Panc1 (cell line): ENCODE data around the gene DLGAP1. TPM values are rescaled to one million over a fixed set of nuclear protein-coding genes. Genes with fewer than 3 reads are reported as not detected.

Experiments used
- ATAC-seq: fragments of 200-7000 bp; cut with Tn5 transposase; 2 replicates; pipeline ENCODE4 v1.9.1; 2020; ENCODE audit warnings: mild to moderate bottlenecking, moderate library complexity
- BruUV-seq: library from RNA; stranded (reverse); fragments of 400-500 nt; replicated peaks from 2 replicates; lab custom pipeline; 2021; lab: Mats Ljungman, UMichigan
- CTCF ChIA-PET: fragments of 300-600 bp; sonication (Branson Sonifier 250); formaldehyde crosslinking; loops from one replicate; lab custom pipeline; 2022; ENCODE audit warnings: antibody characterized with exemption; lab: Charles Lee
- POLR2A ChIA-PET: fragments of 300-600 bp; sonication (Branson Sonifier 250); formaldehyde crosslinking; loops from one replicate; lab custom pipeline; 2022; ENCODE audit warnings: antibody characterized with exemption; lab: Charles Lee
- DNase-seq: peaks from one replicate; pipeline ENCODE4 v3.0.0-alpha.2; 2010; ENCODE audit warnings: low read depth, low spot score
- H3K27ac ChIP-seq: 2 replicates; pipeline ENCODE4 v1.5.1; 2011; ENCODE audit warnings: mild to moderate bottlenecking, low read length, inconsistent platforms
- H3K27me3 ChIP-seq: fragments of 200-500 bp; sonication (Bioruptor generic); 2 replicates; pipeline ENCODE4 v1.6.0; 2014; ENCODE audit warnings: low read length, inconsistent platforms; ENCODE audit not compliant: control insufficient read depth, insufficient read depth
- H3K36me3 ChIP-seq: fragments of 200-500 bp; sonication (Bioruptor generic); 2 replicates; pipeline ENCODE4 v1.5.1; 2014; ENCODE audit warnings: inconsistent platforms, mild to moderate bottlenecking, low read length, moderate library complexity; ENCODE audit not compliant: control insufficient read depth, insufficient read depth
- H3K4me1 ChIP-seq: 2 replicates; pipeline ENCODE4 v1.5.1; 2011; ENCODE audit warnings: inconsistent platforms, mild to moderate bottlenecking, low read length, moderate library complexity; ENCODE audit not compliant: control insufficient read depth, insufficient read depth
- H3K4me3 ChIP-seq, 2 experiments: 2 replicates each; pipeline ENCODE4 v1.5.1; 2011 to 2012; ENCODE audit warnings: low read depth in 2 of 2, low read length in 2 of 2, mild to moderate bottlenecking in 2 of 2, inconsistent platforms in 1 of 2, moderate library complexity in 1 of 2
- H3K9me3 ChIP-seq: fragments of 200-500 bp; sonication (Bioruptor generic); 2 replicates; pipeline ENCODE4 v1.5.1; 2014; ENCODE audit warnings: low read depth, mild to moderate bottlenecking, inconsistent platforms, low read length, moderate library complexity; ENCODE audit not compliant: control insufficient read depth, insufficient read depth
- CTCF ChIP-seq: fragments of 450-650 bp; IDR thresholded peaks from 2 replicates; pipeline ENCODE4 v1.5.1; 2017; ENCODE audit warnings: mild to moderate bottlenecking
- POLR2AphosphoS5 ChIP-seq: IDR thresholded peaks from 2 replicates; pipeline ENCODE4 v1.6.1; 2012; ENCODE audit warnings: mild to moderate bottlenecking, low read depth, low read length, moderate library complexity
- SIN3A ChIP-seq: IDR thresholded peaks from 2 replicates; pipeline ENCODE4 v1.6.1; 2012; ENCODE audit warnings: low read depth, mild to moderate bottlenecking, low read length, moderate library complexity, borderline replicate concordance; ENCODE audit not compliant: insufficient read depth
- TCF7L2 ChIP-seq: IDR thresholded peaks from 2 replicates; pipeline ENCODE4 v1.6.1; 2011; ENCODE audit warnings: mild to moderate bottlenecking, low read depth, low read length, inconsistent platforms
- in situ Hi-C: cut with HindIII; loops from 2 replicates; pipeline ENCODE4 v1.10.0; 2016; ENCODE audit warnings: low sequenced_read_pairs, low pct_unique_long_range_greater_than_20kb
- intact Hi-C: fragments of 100-400 bp; cut with micrococcal nuclease; formaldehyde crosslinking; loops from one replicate; pipeline ENCODE4 v1.10.0; 2022; ENCODE audit not compliant: unreplicated experiment
- total RNA-seq: library from RNA; stranded (reverse); gene quantifications from one replicate; pipeline ENCODE4 v1.2.1, GENCODE V29; 2021; ENCODE audit not compliant: unreplicated experiment
- TF ChIP-seq, protein P1 (sequence below), 2 experiments: IDR thresholded peaks; 2 replicates each; pipeline ENCODE4 v1.6.1; 2011 to 2012; ENCODE audit warnings: low read depth in 2 of 2, control low read depth in 1 of 2, low read length in 1 of 2, mild to moderate bottlenecking in 1 of 2, moderate library complexity in 1 of 2; ENCODE audit not compliant: insufficient read depth in 1 of 2

The DLGAP1 gene
- total RNA-seq, 1 experiment from 2014 or later, result 1.8 TPM

- no peak for DNase-seq
- in situ Hi-C loops, result no loop called here
- intact Hi-C loops, result loop anchor here (5.0 kb wide), 1 partner anchor 42 kb away; no protein-coding TSS in a partner anchor
- no peak for ATAC-seq
- CTCF ChIA-PET, result no interaction called here
- TF ChIP-seq POLR2AphosphoS5 (no peak; the same call in 1 of the 2 replicates), CTCF (no peak; the same call in 1 of the 2 replicates), SIN3A (no peak), TCF7L2 (no peak)
- TF ChIP-seq, protein P1, sequence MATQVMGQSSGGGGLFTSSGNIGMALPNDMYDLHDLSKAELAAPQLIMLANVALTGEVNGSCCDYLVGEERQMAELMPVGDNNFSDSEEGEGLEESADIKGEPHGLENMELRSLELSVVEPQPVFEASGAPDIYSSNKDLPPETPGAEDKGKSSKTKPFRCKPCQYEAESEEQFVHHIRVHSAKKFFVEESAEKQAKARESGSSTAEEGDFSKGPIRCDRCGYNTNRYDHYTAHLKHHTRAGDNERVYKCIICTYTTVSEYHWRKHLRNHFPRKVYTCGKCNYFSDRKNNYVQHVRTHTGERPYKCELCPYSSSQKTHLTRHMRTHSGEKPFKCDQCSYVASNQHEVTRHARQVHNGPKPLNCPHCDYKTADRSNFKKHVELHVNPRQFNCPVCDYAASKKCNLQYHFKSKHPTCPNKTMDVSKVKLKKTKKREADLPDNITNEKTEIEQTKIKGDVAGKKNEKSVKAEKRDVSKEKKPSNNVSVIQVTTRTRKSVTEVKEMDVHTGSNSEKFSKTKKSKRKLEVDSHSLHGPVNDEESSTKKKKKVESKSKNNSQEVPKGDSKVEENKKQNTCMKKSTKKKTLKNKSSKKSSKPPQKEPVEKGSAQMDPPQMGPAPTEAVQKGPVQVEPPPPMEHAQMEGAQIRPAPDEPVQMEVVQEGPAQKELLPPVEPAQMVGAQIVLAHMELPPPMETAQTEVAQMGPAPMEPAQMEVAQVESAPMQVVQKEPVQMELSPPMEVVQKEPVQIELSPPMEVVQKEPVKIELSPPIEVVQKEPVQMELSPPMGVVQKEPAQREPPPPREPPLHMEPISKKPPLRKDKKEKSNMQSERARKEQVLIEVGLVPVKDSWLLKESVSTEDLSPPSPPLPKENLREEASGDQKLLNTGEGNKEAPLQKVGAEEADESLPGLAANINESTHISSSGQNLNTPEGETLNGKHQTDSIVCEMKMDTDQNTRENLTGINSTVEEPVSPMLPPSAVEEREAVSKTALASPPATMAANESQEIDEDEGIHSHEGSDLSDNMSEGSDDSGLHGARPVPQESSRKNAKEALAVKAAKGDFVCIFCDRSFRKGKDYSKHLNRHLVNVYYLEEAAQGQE (IDR thresholded peaks at IDR 0.05; ENCODE audit: insufficient read depth in 1 of 2, low read depth in 2 of 2, low read length in 1 of 2), result no peak
- TSS peak; percentile 22 for BruUV-seq
- peaks cover 36% of the 10 kb centered on the region for H3K36me3 ChIP-seq
- H3K4me1 ChIP-seq, result peaks cover 53% of the 10 kb centered on the region
- peak overlapping the region; percentile 100 for H3K27ac ChIP-seq
- H3K27me3 ChIP-seq, result no peaks in the 10 kb centered on the region
- H3K9me3 ChIP-seq, result no peaks in the 10 kb centered on the region
- POLR2A ChIA-PET, result interaction anchor here (0.9 to 3.3 kb wide), 3 partner anchors 149 to 210 kb away, joined by 4 to 23 read pairs (median 8); no protein-coding TSS in a partner anchor
- H3K4me3 ChIP-seq, result peak overlapping the region; percentile 97 to 98
Measured at GRCh38 chr18:3455090-3455635, 999.9 kb downstream of the DLGAP1 start.

- in situ Hi-C loops, result no loop called here
- POLR2A ChIA-PET, result interaction anchor here (0.8 to 3.3 kb wide), 6 partner anchors 13 to 211 kb away, joined by 4 to 23 read pairs (median 10); no protein-coding TSS in a partner anchor
- TF ChIP-seq POLR2AphosphoS5 (peak; percentile 4; the same call in 1 of the 2 replicates), SIN3A (no peak), CTCF (peak; percentile 69; the same call in 1 of the 2 replicates), TCF7L2 (no peak)
- TF ChIP-seq, protein P1 (IDR thresholded peaks at IDR 0.05; ENCODE audit: insufficient read depth in 1 of 2, low read depth in 2 of 2, low read length in 1 of 2), result no peak
Measured at GRCh38 chr18:3454365-3455089, 1000.6 kb downstream of the DLGAP1 start.

More at GRCh38 chr18:3454365-3455089, 1000.6 kb downstream of the DLGAP1 start:
- no TSS peak for BruUV-seq
- Histone ChIP-seq H3K9me3 (no peaks in the 10 kb centered on the region), H3K27me3 (no peaks in the 10 kb centered on the region), H3K4me3 (peak overlapping the region; percentile 97 to 98), H3K4me1 (peaks cover 49% of the 10 kb centered on the region), H3K27ac (peak overlapping the region; percentile 100), H3K36me3 (peaks cover 32% of the 10 kb centered on the region)
- DNase-seq (no peak), ATAC-seq (no peak)
- CTCF ChIA-PET, result no interaction called here
- intact Hi-C loops, result loop anchor here (1.0 to 5.0 kb wide), 3 partner anchors 43 to 213 kb away; no protein-coding TSS in a partner anchor
